ENCODE data around the gene DLG4.

The DLG4 gene

GRCh38 chr17:7262935-7263800 is 43.5 kb upstream of the DLG4 start:
- peaks cover 7 to 11% of the 10 kb centered on the region in 2 donors for H3K4me1 ChIP-seq (ENCODE audit: control insufficient read depth in 2 of 2, insufficient read depth in 1 of 2, low read depth in 1 of 2, low read length in 2 of 2)
- no peak for DNase-seq (ENCODE audit: low spot score)
- H3K4ac ChIP-seq (ENCODE audit: low read length), result no peak overlapping the region
- H3K9ac ChIP-seq (ENCODE audit: low read depth, low read length, poor library complexity), result no peak overlapping the region
- H2BK5ac ChIP-seq (ENCODE audit: low read length), result peak overlapping the region; percentile 90
- H2BK12ac ChIP-seq (ENCODE audit: low read length), result no peak overlapping the region
- peak overlapping the region; percentile 3 for H3K23ac ChIP-seq (ENCODE audit: low read depth, low read length, poor library complexity)
- H2AK5ac ChIP-seq (ENCODE audit: low read depth, low read length), result peak overlapping the region; percentile 96
- peaks cover 3% of the 10 kb centered on the region for H3K79me1 ChIP-seq (ENCODE audit: low read depth, low read length)
- no peak overlapping the region for H4K91ac ChIP-seq (ENCODE audit: low read depth, low read length, poor library complexity)
- no CpG with 5 or more reads among the region's 26 CpGs for WGBS, 2 donors (ENCODE audit: extremely low coverage in 2 of 2, insufficient read length in 2 of 2, insufficient replicate concordance in 1 of 2)
- no peak overlapping the region for H2BK120ac ChIP-seq (ENCODE audit: low read depth, low read length)
- H3K18ac ChIP-seq (ENCODE audit: low read length), result peak overlapping the region; percentile 11
- peaks cover 0 to 1% of the 10 kb centered on the region in 2 donors for H3K9me3 ChIP-seq (replicated peaks in 1 of 2; ENCODE audit: control insufficient read depth in 2 of 2, insufficient read depth in 1 of 2, low read depth in 1 of 2, low read length in 2 of 2)
- peaks cover 11 to 27% of the 10 kb centered on the region in 2 donors for H3K36me3 ChIP-seq (replicated peaks in 1 of 2; ENCODE audit: control insufficient read depth in 2 of 2, insufficient read depth in 2 of 2, low read length in 2 of 2)
- H3K4me3 ChIP-seq (ENCODE audit: low read length in 2 of 2), result peak overlapping the region in 1 of 2 donors; percentile 50
- H3K27me3 ChIP-seq (ENCODE audit: control insufficient read depth in 3 of 3, insufficient read depth in 3 of 3, low read depth in 1 of 3, low read length in 3 of 3), result peaks cover 20 to 45% (median 44%) of the 10 kb centered on the region in 3 experiments
- peak overlapping the region; percentile 35 for H2BK15ac ChIP-seq (ENCODE audit: low read length)
- H3K4me2 ChIP-seq (ENCODE audit: insufficient read depth, low read length, poor library complexity, severe bottlenecking), result peak overlapping the region; percentile 34
- H2AFZ ChIP-seq (ENCODE audit: low read length), result peak overlapping the region; percentile 55
- peak overlapping the region; percentile 21 for H3K14ac ChIP-seq (ENCODE audit: low read length)
- H4K8ac ChIP-seq (ENCODE audit: low read depth, low read length), result no peak overlapping the region
- no peak overlapping the region for H3K27ac ChIP-seq (replicated peaks; ENCODE audit: low read length)

- peak within 1 kb of the TSS; percentile 92 for H3K18ac ChIP-seq (ENCODE audit: low read length)
- peaks cover 0 to 1% of the 10 kb centered on the region in 2 donors for H3K9me3 ChIP-seq (replicated peaks in 1 of 2; ENCODE audit: control insufficient read depth in 2 of 2, insufficient read depth in 1 of 2, low read depth in 1 of 2, low read length in 2 of 2)
- H4K91ac ChIP-seq (ENCODE audit: low read depth, low read length, poor library complexity), result no peak within 1 kb of the TSS
- H3K27me3 ChIP-seq (ENCODE audit: control insufficient read depth in 3 of 3, insufficient read depth in 3 of 3, low read depth in 1 of 3, low read length in 3 of 3), result peaks cover 20 to 45% (median 44%) of the 10 kb centered on the region in 3 experiments
- peak within 1 kb of the TSS; percentile 89 for H3K14ac ChIP-seq (ENCODE audit: low read length)
- DNase-seq (ENCODE audit: low spot score), result no peak
- peak within 1 kb of the TSS; percentile 94 for H2BK15ac ChIP-seq (ENCODE audit: low read length)
- H3K23ac ChIP-seq (ENCODE audit: low read depth, low read length, poor library complexity), result peak within 1 kb of the TSS; percentile 100
- H3K4me1 ChIP-seq (ENCODE audit: control insufficient read depth in 2 of 2, insufficient read depth in 1 of 2, low read depth in 1 of 2, low read length in 2 of 2), result peaks cover 7 to 11% of the 10 kb centered on the region in 2 donors
- peak within 1 kb of the TSS; percentile 53 for H3K4ac ChIP-seq (ENCODE audit: low read length)
- WGBS, 2 donors (ENCODE audit: extremely low coverage in 2 of 2, insufficient read length in 2 of 2, insufficient replicate concordance in 1 of 2), result no CpG with 5 or more reads among the region's 64 CpGs
- peak within 1 kb of the TSS; percentile 89 for H3K4me2 ChIP-seq (ENCODE audit: insufficient read depth, low read length, poor library complexity, severe bottlenecking)
- no peak within 1 kb of the TSS for H3K27ac ChIP-seq (replicated peaks; ENCODE audit: low read length)
- peaks cover 3% of the 10 kb centered on the region for H3K79me1 ChIP-seq (ENCODE audit: low read depth, low read length)
- peak within 1 kb of the TSS in 1 of 2 donors; percentile 73 for H3K4me3 ChIP-seq (ENCODE audit: low read length in 2 of 2)
- no peak within 1 kb of the TSS for H4K8ac ChIP-seq (ENCODE audit: low read depth, low read length)
- peak within 1 kb of the TSS; percentile 90 for H2BK5ac ChIP-seq (ENCODE audit: low read length)
- H2BK120ac ChIP-seq (ENCODE audit: low read depth, low read length), result no peak within 1 kb of the TSS
- peak within 1 kb of the TSS; percentile 55 for H2AFZ ChIP-seq (ENCODE audit: low read length)
- H2BK12ac ChIP-seq (ENCODE audit: low read length), result peak within 1 kb of the TSS; percentile 30
- H2AK5ac ChIP-seq (ENCODE audit: low read depth, low read length), result peak within 1 kb of the TSS; percentile 96
- H3K9ac ChIP-seq (ENCODE audit: low read depth, low read length, poor library complexity), result peak within 1 kb of the TSS; percentile 60
- peaks cover 13 to 34% of the 10 kb centered on the region in 2 donors for H3K36me3 ChIP-seq (replicated peaks in 1 of 2; ENCODE audit: control insufficient read depth in 2 of 2, insufficient read depth in 2 of 2, low read length in 2 of 2)
These were observed 42.7 kb upstream of the DLG4 start, which contains the start of gene CLDN7 for GRCh38 chr17:7262192-7262934. TSS of gene CLDN7 (minus strand) at chr17:7262478. CDS start at chr17:7262043, 435 bp downstream.

GRCh38 chr17:7261379-7262191 is 41.9 kb upstream of the DLG4 start:
- Histone ChIP-seq H3K14ac (ENCODE audit: low read length) (peak overlapping the region; percentile 89), H3K9me3 (replicated peaks in 1 of 2; ENCODE audit: control insufficient read depth in 2 of 2, insufficient read depth in 1 of 2, low read depth in 1 of 2, low read length in 2 of 2) (no peaks in the 10 kb centered on the region), H3K4me3 (ENCODE audit: low read length in 2 of 2) (peak overlapping the region in 1 of 2 donors; percentile 73), H3K18ac (ENCODE audit: low read length) (peak overlapping the region; percentile 92), H2BK120ac (ENCODE audit: low read depth, low read length) (no peak overlapping the region), H3K4me2 (ENCODE audit: insufficient read depth, low read length, poor library complexity, severe bottlenecking) (peak overlapping the region; percentile 89), H3K23ac (ENCODE audit: low read depth, low read length, poor library complexity) (peak overlapping the region; percentile 97), H3K4me1 (ENCODE audit: control insufficient read depth in 2 of 2, insufficient read depth in 1 of 2, low read depth in 1 of 2, low read length in 2 of 2) (peaks cover 7 to 11% of the 10 kb centered on the region in 2 donors), H4K91ac (ENCODE audit: low read depth, low read length, poor library complexity) (no peak overlapping the region), H3K79me1 (ENCODE audit: low read depth, low read length) (peaks cover 3% of the 10 kb centered on the region), H2AK5ac (ENCODE audit: low read depth, low read length) (peak overlapping the region; percentile 88), H2BK5ac (ENCODE audit: low read length) (no peak overlapping the region), H3K4ac (ENCODE audit: low read length) (peak overlapping the region; percentile 53), H4K8ac (ENCODE audit: low read depth, low read length) (no peak overlapping the region), H3K9ac (ENCODE audit: low read depth, low read length, poor library complexity) (peak overlapping the region; percentile 60), H2BK12ac (ENCODE audit: low read length) (peak overlapping the region; percentile 30), H3K27ac (replicated peaks; ENCODE audit: low read length) (no peak overlapping the region), H3K27me3 (ENCODE audit: control insufficient read depth in 3 of 3, insufficient read depth in 3 of 3, low read depth in 1 of 3, low read length in 3 of 3) (peaks cover 20 to 45% (median 44%) of the 10 kb centered on the region in 3 experiments), H2AFZ (ENCODE audit: low read length) (peak overlapping the region; percentile 55), H2BK15ac (ENCODE audit: low read length) (peak overlapping the region; percentile 94), H3K36me3 (replicated peaks in 1 of 2; ENCODE audit: control insufficient read depth in 2 of 2, insufficient read depth in 2 of 2, low read length in 2 of 2) (peaks cover 16 to 41% of the 10 kb centered on the region in 2 donors)
- DNase-seq (ENCODE audit: low spot score), result no peak
- no CpG with 5 or more reads among the region's 71 CpGs for WGBS, 2 donors (ENCODE audit: extremely low coverage in 2 of 2, insufficient read length in 2 of 2, insufficient replicate concordance in 1 of 2)
